BE2C (cell line): ENCODE results near the gene C22orf15.

Experiments
- DNase-seq: peaks from one replicate; pipeline ENCODE4 v3.0.0-alpha.2; 2020
- H3K27me3 ChIP-seq: fragments of 250-450 bp; sonication (Bioruptor Pico); 2 replicates; pipeline ENCODE4 v1.5.1; 2020; ENCODE audit warnings: mild to moderate bottlenecking
- H3K36me3 ChIP-seq: fragments of 250-450 bp; sonication (Bioruptor Pico); 2 replicates; pipeline ENCODE4 v1.5.1; 2020; ENCODE audit warnings: mild to moderate bottlenecking
- H3K4me1 ChIP-seq: fragments of 250-450 bp; sonication (Bioruptor Pico); 2 replicates; pipeline ENCODE4 v1.5.1; 2020
- H3K4me3 ChIP-seq: 2 replicates; pipeline ENCODE4 v1.5.1; 2011; ENCODE audit warnings: low read depth, low read length
- H3K9me3 ChIP-seq: fragments of 250-450 bp; sonication (Bioruptor Pico); 2 replicates; pipeline ENCODE4 v1.5.1; 2020
- TF ChIP-seq, protein P1 (sequence below): IDR thresholded peaks from 2 replicates; pipeline ENCODE4 v1.5.1; 2012; ENCODE audit warnings: mild to moderate bottlenecking, low read depth, low read length

Gene C22orf15

DNA sequence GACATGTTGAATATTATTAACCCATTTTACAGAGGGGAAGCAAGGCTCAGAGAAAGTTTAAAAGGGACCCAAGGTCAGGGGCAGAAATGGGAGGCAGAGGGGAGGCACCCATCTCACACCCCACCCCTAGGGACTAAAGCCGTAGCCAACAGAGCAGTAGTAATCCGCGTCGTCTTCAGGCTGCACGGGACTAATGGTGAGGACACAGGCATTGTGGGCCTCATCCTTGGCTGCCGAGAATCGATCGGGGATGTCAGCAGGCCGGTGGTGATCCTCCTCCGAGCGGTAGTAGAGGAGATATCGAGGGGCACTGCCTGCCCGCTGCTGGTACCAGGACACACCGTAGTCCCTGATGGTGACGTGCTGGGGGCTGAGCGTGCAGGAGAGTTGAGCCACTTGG, 10.0 kb upstream of the C22orf15 start:
- Histone ChIP-seq H3K4me3 (no peak overlapping the region), H3K4me1 (peaks cover 2% of the 10 kb centered on the region; the same call in 1 of the 2 replicates), H3K9me3 (no peaks in the 10 kb centered on the region), H3K36me3 (no peaks in the 10 kb centered on the region), H3K27me3 (no peaks in the 10 kb centered on the region)
- DNase-seq: no peak
- TF ChIP-seq, protein P1, sequence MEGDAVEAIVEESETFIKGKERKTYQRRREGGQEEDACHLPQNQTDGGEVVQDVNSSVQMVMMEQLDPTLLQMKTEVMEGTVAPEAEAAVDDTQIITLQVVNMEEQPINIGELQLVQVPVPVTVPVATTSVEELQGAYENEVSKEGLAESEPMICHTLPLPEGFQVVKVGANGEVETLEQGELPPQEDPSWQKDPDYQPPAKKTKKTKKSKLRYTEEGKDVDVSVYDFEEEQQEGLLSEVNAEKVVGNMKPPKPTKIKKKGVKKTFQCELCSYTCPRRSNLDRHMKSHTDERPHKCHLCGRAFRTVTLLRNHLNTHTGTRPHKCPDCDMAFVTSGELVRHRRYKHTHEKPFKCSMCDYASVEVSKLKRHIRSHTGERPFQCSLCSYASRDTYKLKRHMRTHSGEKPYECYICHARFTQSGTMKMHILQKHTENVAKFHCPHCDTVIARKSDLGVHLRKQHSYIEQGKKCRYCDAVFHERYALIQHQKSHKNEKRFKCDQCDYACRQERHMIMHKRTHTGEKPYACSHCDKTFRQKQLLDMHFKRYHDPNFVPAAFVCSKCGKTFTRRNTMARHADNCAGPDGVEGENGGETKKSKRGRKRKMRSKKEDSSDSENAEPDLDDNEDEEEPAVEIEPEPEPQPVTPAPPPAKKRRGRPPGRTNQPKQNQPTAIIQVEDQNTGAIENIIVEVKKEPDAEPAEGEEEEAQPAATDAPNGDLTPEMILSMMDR: no peak

DNA sequence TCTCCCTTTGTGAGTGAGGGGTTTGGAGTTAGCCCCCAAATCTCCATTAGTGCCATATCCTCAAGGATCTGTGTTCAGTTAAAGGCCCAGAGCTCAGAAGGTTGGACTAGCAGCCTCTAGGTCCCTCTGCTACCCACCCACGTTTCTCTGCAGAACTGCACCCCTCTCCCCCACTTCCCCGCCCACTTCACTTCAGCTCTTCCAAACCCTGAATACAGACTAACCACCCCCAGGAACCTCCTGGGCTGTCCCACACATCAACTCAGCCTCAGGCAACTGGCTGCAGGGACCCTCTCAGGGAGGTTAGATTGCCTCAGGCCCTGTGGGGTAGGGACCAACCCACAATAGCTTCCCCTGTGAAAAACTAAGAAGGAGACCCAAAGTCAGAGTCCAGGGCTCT, 9.4 kb upstream of the C22orf15 start:
- TF ChIP-seq, protein P1: no peak
- Histone ChIP-seq H3K36me3 (no peaks in the 10 kb centered on the region), H3K4me1 (peaks cover 2% of the 10 kb centered on the region; the same call in 1 of the 2 replicates), H3K9me3 (no peaks in the 10 kb centered on the region), H3K27me3 (no peaks in the 10 kb centered on the region), H3K4me3 (no peak overlapping the region)
- no peak for DNase-seq

DNA sequence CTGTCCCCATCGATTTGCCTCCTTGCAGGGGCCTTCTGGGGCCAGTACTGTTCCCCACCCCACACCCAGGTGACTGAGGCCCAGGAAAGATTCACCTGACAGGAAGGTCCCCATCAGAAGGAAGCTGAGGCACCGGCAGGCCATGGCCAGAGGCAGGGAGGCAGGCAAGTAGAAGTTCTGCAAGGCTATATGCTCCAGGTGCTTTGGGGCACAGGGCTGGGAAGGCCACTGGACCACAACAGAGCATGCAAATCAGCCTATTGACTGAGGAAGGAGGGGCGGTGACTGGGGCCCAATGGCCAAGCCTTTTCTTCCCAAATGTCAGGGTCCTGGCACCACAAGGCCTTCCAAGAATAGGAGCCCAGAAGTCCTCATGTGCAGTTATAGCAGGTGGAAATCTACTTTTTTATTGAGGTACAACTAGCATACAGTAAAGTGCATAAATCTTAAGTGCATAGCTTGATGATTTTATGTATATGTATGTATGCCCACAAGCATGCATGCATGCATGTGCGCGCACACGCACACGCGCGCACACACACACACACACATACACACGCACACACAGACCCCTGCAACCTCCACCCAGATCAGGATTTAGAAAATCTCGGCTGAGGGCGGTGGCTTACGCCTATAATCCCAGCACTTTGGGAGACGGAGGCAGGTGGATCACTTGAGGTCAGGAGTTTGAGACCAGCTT, 8.4 kb upstream of the C22orf15 start, which contains the start of gene VPREB3:
VPREB3 (minus strand) TSS at position 206 of the 700 bp plus-strand sequence; CDS start at position 144, 62 bp downstream.
- no peak within 1 kb of the TSS for H3K4me3 ChIP-seq
- no peak for DNase-seq
- H3K36me3 ChIP-seq: no peaks in the 10 kb centered on the region
- H3K4me1 ChIP-seq: peaks cover 2% of the 10 kb centered on the region; the same call in 1 of the 2 replicates
- TF ChIP-seq, protein P1: no peak
- H3K27me3 ChIP-seq: no peaks in the 10 kb centered on the region
- H3K9me3 ChIP-seq: no peaks in the 10 kb centered on the region

DNA sequence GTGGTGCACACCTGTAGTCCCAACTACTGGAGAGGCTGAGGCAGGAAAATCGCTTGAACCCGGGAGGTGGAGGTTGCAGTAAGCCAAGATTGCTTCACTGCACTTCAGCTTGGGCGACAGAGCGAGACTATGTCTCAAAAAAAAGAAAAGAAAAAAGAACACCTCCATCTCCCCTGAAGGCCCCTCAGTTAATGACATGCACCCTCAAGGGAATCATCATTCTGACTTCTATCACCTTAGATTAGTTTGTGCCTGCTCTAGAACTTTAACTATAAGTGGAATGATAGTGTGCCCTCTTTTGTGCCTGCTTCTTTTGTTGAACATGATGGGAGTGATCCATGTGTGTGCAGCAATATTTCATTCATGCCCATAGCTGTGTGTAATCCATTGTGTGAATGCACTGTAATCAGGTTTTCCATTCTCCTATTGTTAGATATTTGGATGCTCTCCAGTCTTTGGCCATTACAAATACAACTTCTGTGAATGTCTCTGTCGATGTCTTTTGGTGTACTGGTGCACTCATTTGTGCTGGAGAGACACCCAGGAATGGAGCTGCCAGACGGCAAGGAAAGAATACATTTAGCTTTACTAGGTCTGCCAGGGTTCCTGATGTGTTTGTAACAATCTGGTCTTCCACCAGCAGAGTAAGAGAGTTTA, 7.7 kb upstream of the C22orf15 start:
- TF ChIP-seq, protein P1: no peak
- no peak for DNase-seq
- Histone ChIP-seq H3K4me1 (peaks cover 2% of the 10 kb centered on the region; the same call in 1 of the 2 replicates), H3K9me3 (no peaks in the 10 kb centered on the region), H3K27me3 (no peaks in the 10 kb centered on the region), H3K36me3 (no peaks in the 10 kb centered on the region), H3K4me3 (no peak overlapping the region)

DNA sequence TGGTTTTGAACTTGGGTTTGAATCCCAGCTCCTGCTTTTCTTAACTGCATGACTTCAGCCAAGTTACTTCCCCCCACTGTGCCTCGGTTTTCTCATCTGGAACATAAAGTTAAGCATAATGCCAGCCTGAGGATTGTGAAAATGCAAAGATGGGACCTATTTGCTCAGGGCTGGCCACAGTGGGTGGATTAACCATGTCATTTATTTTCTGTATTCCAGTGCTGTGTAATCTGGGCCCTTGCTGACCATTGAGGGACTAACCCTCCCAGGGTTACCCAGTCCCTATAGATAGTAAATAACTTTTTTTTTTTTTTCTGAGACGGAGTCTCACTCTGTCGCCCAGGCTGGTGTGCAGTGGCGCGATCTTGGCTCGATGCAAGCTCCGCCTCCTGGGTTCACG, 7.1 kb upstream of the C22orf15 start:
- H3K4me1 ChIP-seq: peaks cover 2% of the 10 kb centered on the region; the same call in 1 of the 2 replicates
- no peak overlapping the region for H3K4me3 ChIP-seq
- DNase-seq: no peak
- H3K27me3 ChIP-seq: no peaks in the 10 kb centered on the region
- TF ChIP-seq, protein P1: no peak
- H3K9me3 ChIP-seq: no peaks in the 10 kb centered on the region
- H3K36me3 ChIP-seq: no peaks in the 10 kb centered on the region

DNA sequence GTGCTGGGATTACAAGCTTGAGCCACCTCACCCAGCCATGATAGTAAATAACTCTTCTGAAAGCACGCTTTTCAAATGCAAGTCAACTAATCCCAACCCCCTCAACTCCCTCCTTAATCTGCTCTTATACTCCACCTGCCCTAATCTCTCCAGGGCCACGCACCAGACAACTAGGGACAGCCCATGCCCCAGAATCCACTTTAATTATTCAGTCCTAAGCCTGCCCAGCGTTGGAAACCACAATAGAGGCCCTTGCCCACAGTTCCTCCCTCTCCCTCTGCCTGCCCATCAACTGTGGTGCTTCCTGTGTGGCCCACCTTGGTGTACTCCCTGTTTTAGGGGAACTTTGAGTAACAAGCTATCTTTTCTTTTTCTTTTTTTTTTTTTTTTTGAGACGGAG, 5.9 kb upstream of the C22orf15 start:
- TF ChIP-seq, protein P1: no peak
- H3K4me3 ChIP-seq: no peak overlapping the region

More for the DNA sequence above, 5.9 kb upstream of the C22orf15 start:
- DNase-seq: no peak
- Histone ChIP-seq H3K27me3 (no peaks in the 10 kb centered on the region), H3K9me3 (no peaks in the 10 kb centered on the region), H3K36me3 (no peaks in the 10 kb centered on the region), H3K4me1 (no peaks in the 10 kb centered on the region)
